Mucosa of stomach (tissue), 1 donor: ENCODE measurements around the gene SLCO2A1.
A peak's percentile ranks its signal among the peaks of the same experiment; 100 is the strongest.

Experiments used
- H3K27me3 ChIP-seq: one replicate; pipeline ENCODE4 v1.7.0; 2013; ENCODE audit warnings: mild to moderate bottlenecking, low read length; ENCODE audit not compliant: control insufficient read depth, insufficient read depth
- H3K36me3 ChIP-seq: one replicate; pipeline ENCODE4 v1.7.0; 2013; ENCODE audit warnings: low read length; ENCODE audit not compliant: control insufficient read depth, insufficient read depth
- H3K4me1 ChIP-seq: one replicate; pipeline ENCODE4 v1.7.0; 2013; ENCODE audit warnings: mild to moderate bottlenecking, low read length; ENCODE audit not compliant: control insufficient read depth, insufficient read depth
- H3K4me3 ChIP-seq: one replicate; pipeline ENCODE4 v1.7.0; 2013; ENCODE audit warnings: low read length
- H3K9ac ChIP-seq: one replicate; pipeline ENCODE4 v1.7.0; 2013; ENCODE audit warnings: mild to moderate bottlenecking, low read length, moderate library complexity
- H3K9me3 ChIP-seq: one replicate; pipeline ENCODE4 v1.7.0; 2013; ENCODE audit warnings: mild to moderate bottlenecking, low read length, moderate library complexity; ENCODE audit not compliant: control insufficient read depth
- donor health status: Pancreatic carcinoma.

SLCO2A1 gene

DNA sequence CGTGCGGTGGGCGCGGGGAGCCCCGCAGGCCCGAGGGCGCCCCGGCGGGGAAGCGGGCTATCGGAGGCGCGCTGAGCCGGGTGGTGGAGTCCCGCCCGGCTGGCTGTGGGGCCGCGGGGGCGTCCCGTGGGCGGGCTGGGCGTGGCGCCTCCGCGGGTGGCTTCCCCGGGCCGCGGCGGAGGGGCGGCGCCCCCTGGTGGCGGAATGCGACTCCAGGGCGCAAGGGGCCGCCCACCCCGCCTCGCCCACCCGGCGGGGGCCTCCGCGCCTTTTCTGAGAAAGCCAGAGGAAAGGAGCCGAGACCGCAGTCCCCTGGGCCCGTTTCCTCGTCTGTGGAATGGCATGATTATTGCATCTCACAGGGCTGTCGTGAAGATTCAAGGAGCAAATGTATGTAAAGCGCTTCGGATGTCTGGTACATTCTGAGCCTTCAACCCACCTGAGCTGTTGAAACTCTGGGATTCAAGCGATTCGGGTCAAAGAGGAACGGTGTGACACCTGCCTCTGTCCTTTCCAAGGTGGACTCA lies 102.1 kb downstream of the SLCO2A1 start:
- Histone ChIP-seq H3K9me3 (no peaks in the 10 kb centered on the region), H3K9ac (peak overlapping the region; percentile 59), H3K4me3 (no peak overlapping the region), H3K36me3 (no peaks in the 10 kb centered on the region), H3K27me3 (peaks cover 17% of the 10 kb centered on the region), H3K4me1 (peaks cover 12% of the 10 kb centered on the region)

DNA sequence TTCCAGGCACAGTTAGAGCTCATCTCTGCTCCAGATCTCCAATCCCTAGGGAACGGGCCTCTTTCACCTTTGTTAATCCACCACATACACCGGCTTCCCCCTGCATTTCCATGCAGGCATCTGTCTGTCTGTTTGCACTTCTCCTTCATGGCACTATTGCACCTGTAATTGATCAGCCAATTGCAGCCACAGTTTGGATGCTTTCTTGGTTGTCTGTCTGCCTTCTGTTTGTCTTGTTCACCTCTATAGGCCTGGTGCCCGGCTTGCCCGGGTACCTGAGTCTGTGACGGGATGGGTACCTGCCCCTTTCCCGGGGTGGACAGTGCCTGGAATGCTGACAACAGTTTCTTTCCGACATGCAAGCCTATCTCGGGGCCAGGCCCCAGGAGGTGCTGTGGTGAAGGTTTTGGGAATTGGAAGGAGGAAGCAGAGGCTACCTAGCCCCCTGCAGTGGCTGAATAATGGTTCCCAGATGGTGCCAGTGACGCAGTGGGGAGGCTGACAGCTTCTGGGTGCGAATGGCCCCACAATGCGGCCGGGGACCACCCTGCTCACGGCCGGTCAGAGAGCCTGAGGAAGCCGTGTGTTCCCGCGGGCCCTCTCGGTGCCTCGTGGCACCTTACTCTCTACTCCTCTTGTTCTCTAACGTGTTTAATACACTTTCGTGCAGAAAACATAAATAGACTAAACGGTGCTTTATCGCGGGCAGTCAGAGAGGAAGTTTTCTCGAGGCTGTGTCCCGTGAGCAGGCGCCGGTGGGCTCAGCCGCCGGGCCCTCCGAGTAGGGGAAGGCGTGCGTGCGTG lies 102.8 kb downstream of the SLCO2A1 start:
- H3K36me3 ChIP-seq: no peaks in the 10 kb centered on the region
- no peak overlapping the region for H3K4me3 ChIP-seq
- H3K27me3 ChIP-seq: peaks cover 17% of the 10 kb centered on the region
- peaks cover 12% of the 10 kb centered on the region for H3K4me1 ChIP-seq
- no peaks in the 10 kb centered on the region for H3K9me3 ChIP-seq
- peak overlapping the region; percentile 52 for H3K9ac ChIP-seq

DNA sequence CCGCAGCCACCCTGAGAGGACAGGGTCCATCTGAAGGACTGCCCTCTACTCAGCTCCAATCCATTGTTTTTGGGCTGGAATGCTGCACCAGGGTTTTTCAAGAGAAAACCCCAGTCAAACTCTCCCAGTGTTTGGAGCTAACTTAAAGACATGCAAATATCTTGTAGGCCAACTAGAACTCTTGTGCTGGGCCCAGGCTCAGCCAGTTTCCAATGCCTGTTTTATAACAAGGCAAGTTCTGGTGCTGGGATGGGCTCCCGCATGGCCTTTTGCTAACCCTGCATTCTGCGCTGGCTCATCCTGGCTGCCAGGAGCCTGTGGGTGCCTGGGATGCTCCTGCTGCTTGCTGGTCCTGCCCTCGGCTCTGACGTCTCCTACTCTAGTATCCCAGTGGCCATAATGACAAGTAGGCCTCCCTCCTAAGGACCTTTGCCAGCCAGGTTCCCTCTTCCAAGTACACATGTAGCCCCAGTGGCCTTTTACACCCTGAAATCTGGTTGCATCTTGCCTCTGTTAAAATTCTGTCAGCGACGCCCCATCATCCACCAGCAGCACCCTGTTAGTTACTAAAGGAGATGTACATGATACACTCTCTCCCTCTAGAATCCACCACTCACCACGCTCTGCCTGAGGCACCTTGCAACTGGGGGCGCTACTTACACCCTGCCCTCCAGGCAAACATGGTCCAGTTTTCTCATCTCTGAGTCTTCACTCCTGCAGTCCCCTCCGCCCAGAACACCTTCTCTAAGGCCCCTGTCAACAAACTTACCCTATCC lies 103.6 kb downstream of the SLCO2A1 start:
- Histone ChIP-seq H3K4me3 (no peak overlapping the region), H3K9me3 (no peaks in the 10 kb centered on the region), H3K4me1 (peaks cover 12% of the 10 kb centered on the region), H3K9ac (no peak overlapping the region), H3K36me3 (no peaks in the 10 kb centered on the region), H3K27me3 (peaks cover 17% of the 10 kb centered on the region)

DNA sequence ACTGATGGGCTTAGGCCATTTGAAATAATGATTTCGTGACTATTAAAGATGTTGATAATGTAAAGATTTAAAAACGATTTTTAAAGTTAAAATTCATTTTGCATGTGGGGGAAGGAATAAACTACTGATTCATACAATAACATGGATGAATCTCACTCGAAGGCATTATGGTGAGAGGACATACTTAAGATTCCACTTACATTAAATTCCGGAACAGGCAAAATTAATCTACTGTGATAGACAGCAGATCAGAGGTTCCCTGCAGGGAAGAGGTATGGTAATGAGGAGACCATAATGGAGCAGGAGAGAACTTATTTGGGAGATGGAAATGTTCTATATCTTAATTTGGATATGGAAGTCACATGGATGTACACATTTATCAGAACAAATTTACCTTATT lies 105.7 kb downstream of the SLCO2A1 start:
- no peak overlapping the region for H3K4me3 ChIP-seq
- H3K27me3 ChIP-seq: peaks cover 12% of the 10 kb centered on the region
- no peak overlapping the region for H3K9ac ChIP-seq
- peaks cover 8% of the 10 kb centered on the region for H3K4me1 ChIP-seq
- H3K9me3 ChIP-seq: no peaks in the 10 kb centered on the region
- no peaks in the 10 kb centered on the region for H3K36me3 ChIP-seq

DNA sequence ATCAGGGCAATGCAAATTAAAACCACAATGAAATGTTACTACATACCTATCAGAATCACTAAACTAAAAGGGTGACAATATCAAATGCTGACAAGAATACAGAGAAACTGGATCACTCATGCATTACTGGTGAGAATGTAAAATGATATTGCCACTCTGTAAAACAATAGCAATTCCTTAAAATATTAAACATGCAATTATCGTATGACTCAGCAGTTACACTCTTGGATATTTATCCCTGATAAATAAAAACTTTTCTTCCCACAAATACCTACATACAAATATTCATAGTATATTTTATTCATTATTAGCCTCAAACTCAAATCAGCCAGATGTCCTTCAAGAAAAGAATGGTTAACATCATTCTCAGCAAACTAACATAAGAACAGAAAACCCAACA lies 108.1 kb downstream of the SLCO2A1 start:
- Histone ChIP-seq H3K36me3 (no peaks in the 10 kb centered on the region), H3K4me1 (no peaks in the 10 kb centered on the region), H3K9ac (no peak overlapping the region), H3K27me3 (no peaks in the 10 kb centered on the region), H3K4me3 (no peak overlapping the region), H3K9me3 (no peaks in the 10 kb centered on the region)

DNA sequence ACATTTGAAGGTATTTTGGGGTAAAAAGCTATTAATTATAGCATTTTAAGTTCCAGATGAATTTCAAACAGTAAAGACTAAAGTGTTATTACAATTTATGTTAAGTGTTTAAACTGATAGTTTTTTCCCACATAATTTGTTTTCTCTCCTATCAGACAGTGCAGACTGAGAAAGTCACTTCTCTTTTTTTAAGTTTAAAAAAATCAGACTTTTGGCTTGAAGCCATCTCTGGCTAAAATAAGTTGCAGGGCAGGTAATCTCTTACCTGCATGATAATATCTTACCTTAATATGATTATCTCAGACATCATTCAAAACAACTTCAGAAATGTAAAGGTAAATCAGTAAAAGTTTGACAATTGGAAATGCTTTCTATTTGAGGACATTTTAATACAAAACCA lies 112.6 kb downstream of the SLCO2A1 start:
- Histone ChIP-seq H3K27me3 (no peaks in the 10 kb centered on the region), H3K4me1 (peaks cover 13% of the 10 kb centered on the region), H3K4me3 (no peak overlapping the region), H3K9ac (no peak overlapping the region), H3K9me3 (no peaks in the 10 kb centered on the region), H3K36me3 (no peaks in the 10 kb centered on the region)

GRCh38 chr3:133915685-133916658 lies 113.8 kb downstream of the SLCO2A1 start:
- no peaks in the 10 kb centered on the region for H3K9me3 ChIP-seq
- H3K36me3 ChIP-seq: no peaks in the 10 kb centered on the region
- no peak overlapping the region for H3K9ac ChIP-seq
- peaks cover 13% of the 10 kb centered on the region for H3K4me1 ChIP-seq
- H3K4me3 ChIP-seq: no peak overlapping the region
- H3K27me3 ChIP-seq: no peaks in the 10 kb centered on the region

DNA sequence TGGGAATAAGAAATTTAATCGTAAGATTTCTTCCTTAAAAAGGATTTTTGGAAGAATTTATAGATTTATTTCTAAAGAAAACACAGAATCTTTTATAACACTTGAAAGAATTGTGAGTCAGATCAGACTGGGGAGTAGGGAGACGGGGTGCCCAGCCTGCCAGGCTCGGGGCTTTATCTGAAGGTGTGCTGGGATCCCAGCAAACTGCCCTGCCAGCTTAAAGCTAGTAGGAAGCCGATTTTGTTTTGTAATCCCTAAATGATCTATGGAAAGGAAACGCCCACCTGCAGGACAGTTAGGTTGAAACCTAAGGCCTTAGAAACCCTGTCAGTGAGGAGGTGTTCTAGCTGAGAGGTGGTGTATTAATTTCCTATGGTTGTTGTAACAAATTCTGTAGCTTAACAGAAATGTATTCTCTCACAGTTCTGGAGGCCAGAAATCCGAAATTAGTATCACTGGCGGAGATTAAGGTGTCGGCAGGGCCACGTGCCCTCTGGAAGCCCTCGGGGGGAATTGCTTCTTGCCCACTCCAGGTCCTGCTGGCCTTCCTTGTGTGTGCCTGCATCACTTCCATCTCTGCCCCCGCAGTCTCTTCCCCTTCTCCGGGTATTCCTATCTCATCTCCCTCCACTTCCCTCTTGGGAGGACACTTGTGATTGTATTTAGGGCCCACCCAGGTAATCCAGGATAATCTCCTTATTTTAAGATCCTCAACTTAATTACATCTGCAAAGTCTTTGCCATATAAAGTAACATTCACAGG lies 114.7 kb downstream of the SLCO2A1 start:
- Histone ChIP-seq H3K36me3 (no peaks in the 10 kb centered on the region), H3K4me1 (peaks cover 13% of the 10 kb centered on the region), H3K9ac (no peak overlapping the region), H3K27me3 (no peaks in the 10 kb centered on the region), H3K9me3 (no peaks in the 10 kb centered on the region), H3K4me3 (no peak overlapping the region)

- H3K9me3 ChIP-seq: no peaks in the 10 kb centered on the region
- H3K27me3 ChIP-seq: no peaks in the 10 kb centered on the region
- no peak overlapping the region for H3K9ac ChIP-seq
- H3K4me1 ChIP-seq: peaks cover 4% of the 10 kb centered on the region
- no peak overlapping the region for H3K4me3 ChIP-seq
- no peaks in the 10 kb centered on the region for H3K36me3 ChIP-seq
Observed at GRCh38 chr3:133910422-133910821, 119.3 kb downstream of the SLCO2A1 start.

- Histone ChIP-seq H3K4me1 (no peaks in the 10 kb centered on the region), H3K9ac (no peak overlapping the region), H3K9me3 (no peaks in the 10 kb centered on the region), H3K4me3 (no peak overlapping the region), H3K27me3 (no peaks in the 10 kb centered on the region), H3K36me3 (no peaks in the 10 kb centered on the region)
Observed at GRCh38 chr3:133905376-133905775, 124.3 kb downstream of the SLCO2A1 start.

- Histone ChIP-seq H3K27me3 (peaks cover 8% of the 10 kb centered on the region), H3K9ac (no peak overlapping the region), H3K9me3 (no peaks in the 10 kb centered on the region), H3K4me3 (no peak overlapping the region), H3K4me1 (no peaks in the 10 kb centered on the region), H3K36me3 (no peaks in the 10 kb centered on the region)
Observed at GRCh38 chr3:133901847-133902246, 127.9 kb downstream of the SLCO2A1 start.
